PC-3 (cell line): Measurements from ENCODE around the gene JAK3. TPM values are rescaled to one million over a fixed set of nuclear protein-coding genes. Genes with fewer than 3 reads are reported as not detected.

Experiments
- ATAC-seq: fragments of 200-7000 bp; cut with Tn5 transposase; 2 replicates; pipeline ENCODE4 v1.9.1; 2020; ENCODE audit warnings: mild to moderate bottlenecking, moderate library complexity
- BruUV-seq: library from RNA; stranded (reverse); fragments of 400-500 nt; replicated peaks from 2 replicates; lab custom pipeline; 2021; lab: Mats Ljungman, UMichigan
- CTCF ChIA-PET: fragments of 300-600 bp; sonication (Branson Sonifier 250); formaldehyde crosslinking; loops from one replicate; lab custom pipeline; 2022; ENCODE audit warnings: antibody characterized with exemption; lab: Charles Lee
- POLR2A ChIA-PET: fragments of 300-600 bp; sonication (Branson Sonifier 250); formaldehyde crosslinking; loops from one replicate; lab custom pipeline; 2022; ENCODE audit warnings: antibody characterized with exemption; ENCODE audit not compliant: unreplicated experiment; lab: Charles Lee
- DNase-seq: peaks from one replicate; pipeline ENCODE4 v3.0.0-alpha.2; 2015
- H2AFZ ChIP-seq: fragments of 300-600 bp; sonication (generic); 2 replicates; pipeline ENCODE4 v1.6.0; 2016; ENCODE audit warnings: antibody characterized with exemption, low read length
- H3F3A ChIP-seq: fragments of 300-600 bp; sonication (generic); one replicate; pipeline ENCODE4 v1.6.0; 2017; ENCODE audit warnings: antibody characterized with exemption, low read length, control low read depth, mild to moderate bottlenecking; ENCODE audit not compliant: unreplicated experiment
- H3K27ac ChIP-seq: fragments of 300-600 bp; sonication (generic); 2 replicates; pipeline ENCODE4 v1.5.1; 2016; ENCODE audit warnings: mild to moderate bottlenecking, low read length
- H3K27me3 ChIP-seq: fragments of 300-600 bp; sonication (generic); 2 replicates; pipeline ENCODE4 v1.6.1; 2016; ENCODE audit warnings: low read length, mixed read lengths
- H3K36me3 ChIP-seq: fragments of 300-600 bp; sonication (generic); 2 replicates; pipeline ENCODE4 v1.6.1; 2016; ENCODE audit warnings: low read depth, mixed run types, low read length, mixed read lengths
- H3K4me1 ChIP-seq: fragments of 300-600 bp; sonication (generic); 2 replicates; pipeline ENCODE4 v1.5.1; 2016; ENCODE audit warnings: low read length; ENCODE audit not compliant: insufficient read depth
- H3K4me2 ChIP-seq: fragments of 300-600 bp; sonication (generic); 2 replicates; pipeline ENCODE4 v1.6.0; 2016; ENCODE audit warnings: low read length
- H3K4me3 ChIP-seq: fragments of 300-600 bp; sonication (generic); 2 replicates; pipeline ENCODE4 v1.5.1; 2016; ENCODE audit warnings: mild to moderate bottlenecking, low read length, mixed read lengths
- H3K79me2 ChIP-seq: fragments of 300-600 bp; sonication (generic); 2 replicates; pipeline ENCODE4 v1.6.1; 2017; ENCODE audit warnings: low read length, mixed read lengths
- H3K9ac ChIP-seq: fragments of 300-600 bp; sonication (generic); 2 replicates; pipeline ENCODE4 v1.6.0; 2016; ENCODE audit warnings: mild to moderate bottlenecking, low read length
- H3K9me2 ChIP-seq: fragments of 300-600 bp; sonication (generic); replicated peaks from 2 replicates; pipeline ENCODE4 v1.6.1; 2016; ENCODE audit warnings: mixed run types, low read length, mixed read lengths
- H3K9me3 ChIP-seq: fragments of 300-600 bp; sonication (generic); 2 replicates; pipeline ENCODE4 v1.6.1; 2016; ENCODE audit warnings: low read length, mixed read lengths
- H4K20me1 ChIP-seq: fragments of 300-600 bp; sonication (generic); 2 replicates; pipeline ENCODE4 v1.6.1; 2016; ENCODE audit warnings: low read length, mixed read lengths
- CTCF ChIP-seq: fragments of 300-600 bp; sonication (generic); conservative IDR thresholded peaks from 2 replicates; pipeline ENCODE4 v1.5.1; 2017; ENCODE audit warnings: antibody characterized with exemption, low read depth, mild to moderate bottlenecking, low read length
- EZH2 ChIP-seq: fragments of 300-600 bp; sonication (generic); IDR thresholded peaks from one replicate; pipeline ENCODE4 v1.6.1; 2017; ENCODE audit warnings: antibody characterized with exemption, mild to moderate bottlenecking, low read length; ENCODE audit not compliant: unreplicated experiment
- EZH2phosphoT487 ChIP-seq: fragments of 300-600 bp; sonication (generic); IDR thresholded peaks from 2 replicates; pipeline ENCODE4 v1.6.1; 2018; ENCODE audit warnings: mild to moderate bottlenecking, antibody characterized with exemption, low read length, borderline replicate concordance
- intact Hi-C: fragments of 100-400 bp; cut with micrococcal nuclease; formaldehyde crosslinking; loops from 2 replicates; pipeline ENCODE4 v1.9.0; 2023
- total RNA-seq: library from RNA; depleted of rRNA; stranded (reverse); fragments of >200 nt; gene quantifications from 2 replicates; pipeline ENCODE4 v1.2.3, GENCODE V29; 2014

JAK3 gene
- total RNA-seq, 1 experiment from 2014 or later: 1.5 TPM

GRCh38 chr19:17836530-17836929 is 11.3 kb downstream of the JAK3 start:
- Histone ChIP-seq H3K4me1 (peaks cover 6% of the 10 kb centered on the region; the same call in 1 of the 2 replicates), H3K79me2 (no peaks in the 10 kb centered on the region), H3F3A (no peaks in the 10 kb centered on the region), H3K4me2 (no peak overlapping the region), H3K27me3 (no peaks in the 10 kb centered on the region), H4K20me1 (no peaks in the 10 kb centered on the region), H3K9ac (no peak overlapping the region), H2AFZ (no peak overlapping the region), H3K36me3 (no peaks in the 10 kb centered on the region), H3K9me3 (no peaks in the 10 kb centered on the region), H3K9me2 (no peaks in the 10 kb centered on the region), H3K4me3 (no peak overlapping the region), H3K27ac (no peak overlapping the region)
- DNase-seq (no peak), ATAC-seq (no peak)
- intact Hi-C loops: no loop called here
- ChIA-PET CTCF (no interaction called here), POLR2A (no interaction called here)
- no peak for TF ChIP-seq EZH2
- TF ChIP-seq CTCF: no peak
- TF ChIP-seq EZH2phosphoT487: no peak
- BruUV-seq: no TSS peak

GRCh38 chr19:17835182-17836006 is 12.4 kb downstream of the JAK3 start:
- Histone ChIP-seq H3K36me3 (no peaks in the 10 kb centered on the region), H3K9me3 (no peaks in the 10 kb centered on the region), H3K4me2 (no peak overlapping the region), H4K20me1 (no peaks in the 10 kb centered on the region), H3K27ac (no peak overlapping the region), H3K9me2 (no peaks in the 10 kb centered on the region), H2AFZ (no peak overlapping the region), H3K27me3 (no peaks in the 10 kb centered on the region), H3K9ac (no peak overlapping the region), H3K4me3 (no peak overlapping the region), H3K79me2 (no peaks in the 10 kb centered on the region), H3K4me1 (0 out of 2 replicates have a peak, but pooled peaks cover 5% of the 10 kb centered on the region), H3F3A (no peaks in the 10 kb centered on the region)
- no peak for TF ChIP-seq EZH2
- TF ChIP-seq CTCF: no peak
- TF ChIP-seq EZH2phosphoT487: no peak
- ChIA-PET CTCF (interaction anchor here (0.6 kb wide), 1 partner anchor 256 kb away, joined by 3 read pairs; no protein-coding TSS in a partner anchor), POLR2A (no interaction called here)
- DNase-seq (no peak), ATAC-seq (no peak)
- intact Hi-C loops: no loop called here
- BruUV-seq: no TSS peak
